Putamen (tissue), 1 donor: ENCODE results near the gene NPTX1.

ENCODE experiments used
- DNase-seq: peaks from one replicate; pipeline ENCODE4 v3.0.0-alpha.2; 2016; ENCODE audit warnings: low spot score

The NPTX1 gene

DNA sequence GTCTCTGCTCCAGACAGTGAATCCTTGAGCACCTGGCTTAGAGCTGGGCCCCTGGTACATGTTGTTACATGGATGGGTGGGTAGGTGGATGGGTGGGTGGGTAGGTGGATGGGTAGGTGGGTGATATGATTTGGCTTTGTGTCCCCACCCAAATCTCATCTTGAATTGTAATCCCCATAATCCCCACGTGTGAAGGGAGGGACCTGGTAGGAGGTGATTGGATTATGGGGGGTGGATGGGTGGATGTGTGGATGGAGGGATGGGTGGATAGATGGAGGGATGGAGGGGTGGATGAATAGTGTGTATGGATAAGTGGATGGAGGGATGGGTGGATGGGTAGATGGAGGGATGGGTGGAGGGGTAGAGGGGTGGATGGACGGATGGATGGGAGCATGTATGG is 26.6 kb upstream of the NPTX1 start:
- no peak for DNase-seq

DNA sequence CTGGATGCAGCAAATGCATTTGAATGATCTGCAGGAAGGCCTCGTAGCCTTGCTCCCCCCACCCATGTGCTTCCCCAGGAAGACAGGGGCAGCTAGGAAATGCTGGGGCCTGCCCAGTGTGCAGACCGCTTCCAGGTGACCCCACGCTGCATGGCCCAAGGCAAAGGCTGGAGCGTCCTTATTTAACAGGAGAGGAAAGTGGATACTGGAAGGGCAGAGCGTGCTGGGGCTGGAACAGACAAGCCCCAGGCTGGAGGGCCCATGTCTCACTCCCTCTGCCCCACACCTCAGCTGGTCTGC is 26.1 kb upstream of the NPTX1 start:
- DNase-seq, result no peak

DNA sequence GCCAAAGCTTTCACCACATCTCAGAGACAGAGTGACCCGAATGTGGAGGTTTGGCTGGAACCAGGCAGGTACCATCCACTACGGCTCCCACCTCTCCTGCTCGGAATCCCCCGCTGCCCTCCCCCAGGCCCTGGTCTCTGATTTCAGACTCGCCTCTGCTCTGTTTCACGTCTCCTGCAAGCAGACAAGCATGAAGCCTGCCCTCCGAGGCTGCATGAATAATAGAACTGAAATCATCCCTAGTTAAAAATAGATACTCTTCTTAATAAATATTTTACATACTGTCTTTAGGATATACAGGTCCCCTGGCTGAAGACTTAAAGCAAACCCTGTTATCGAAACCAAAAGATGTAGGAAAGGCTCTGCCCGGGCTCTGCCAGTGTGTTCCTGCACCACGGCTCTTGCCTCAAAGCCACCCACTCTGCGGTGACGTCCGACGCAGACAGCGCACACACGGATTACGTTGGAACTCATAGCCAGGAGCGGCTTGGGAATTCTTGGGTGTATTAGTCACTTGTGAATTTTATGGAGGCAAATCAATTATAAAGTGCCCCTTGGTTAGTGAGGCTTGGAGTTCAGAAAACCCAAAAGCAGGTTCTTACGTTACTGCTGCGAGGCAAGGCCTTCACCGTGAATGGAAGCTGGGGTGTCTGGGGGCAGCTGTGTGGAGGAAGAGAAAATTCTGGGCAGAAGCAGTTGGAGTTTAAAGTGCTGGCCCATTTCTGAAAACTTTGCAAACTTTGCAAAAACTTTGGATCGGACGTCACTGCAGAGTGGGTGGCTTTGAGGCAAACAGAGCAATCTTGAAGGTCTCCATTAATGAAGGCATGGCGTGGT is 25.6 kb upstream of the NPTX1 start:
- peak; percentile 68 for DNase-seq

GRCh38 chr17:80499961-80500665 is 23.7 kb upstream of the NPTX1 start:
- no peak for DNase-seq

DNA sequence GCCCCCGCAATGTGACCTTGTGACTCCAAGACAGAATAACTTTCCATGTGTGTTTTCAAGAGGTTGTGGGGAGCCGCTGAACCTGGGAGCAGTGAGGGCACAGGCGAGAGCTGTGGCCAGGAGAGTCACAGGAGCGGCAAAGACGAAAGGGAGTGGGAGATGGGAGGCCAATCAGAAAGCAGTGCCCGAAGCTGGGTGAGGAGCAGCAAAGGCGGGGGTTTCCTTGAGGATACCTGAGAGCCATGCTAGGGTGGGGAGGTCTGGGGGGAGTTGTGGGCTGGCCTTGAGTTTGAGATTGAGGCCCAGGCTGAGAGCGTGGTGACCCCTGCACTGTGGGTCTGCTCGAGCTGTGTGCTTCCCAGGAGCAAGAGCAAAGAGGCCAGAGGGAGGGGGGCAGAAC is 23.2 kb upstream of the NPTX1 start:
- no peak for DNase-seq

GRCh38 chr17:80498920-80499410 is 22.6 kb upstream of the NPTX1 start:
- no peak for DNase-seq

GRCh38 chr17:80498242-80498919 is 22.0 kb upstream of the NPTX1 start:
- DNase-seq, result no peak

DNA sequence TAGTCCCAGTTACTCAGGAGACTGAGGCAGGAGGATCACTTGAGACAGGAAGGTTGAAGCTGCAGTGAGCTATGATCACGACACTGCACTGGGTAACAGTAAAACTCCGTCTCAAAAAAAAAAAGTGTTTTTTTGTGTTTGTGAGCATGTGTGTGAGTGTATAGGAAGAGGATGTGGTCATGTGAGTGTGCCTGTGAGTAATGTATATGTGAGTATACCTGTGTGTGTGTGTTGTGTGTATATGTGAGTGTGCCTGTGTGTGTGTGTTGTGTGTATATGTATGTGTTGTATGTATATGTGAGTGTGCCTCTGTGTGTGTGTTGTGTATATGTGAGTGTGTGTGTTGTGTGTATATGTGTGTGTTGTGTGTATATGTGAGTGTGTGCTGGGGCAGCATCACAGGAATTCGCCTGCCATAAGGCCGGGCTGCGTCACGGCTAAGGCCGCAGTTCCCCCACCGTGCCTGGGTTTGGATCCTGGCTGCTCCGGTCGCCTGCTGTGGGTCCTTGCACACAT is 21.4 kb upstream of the NPTX1 start:
- DNase-seq, result no peak

- no peak for DNase-seq
These were observed 18.1 kb upstream of the NPTX1 start for GRCh38 chr17:80494547-80494946.

DNA sequence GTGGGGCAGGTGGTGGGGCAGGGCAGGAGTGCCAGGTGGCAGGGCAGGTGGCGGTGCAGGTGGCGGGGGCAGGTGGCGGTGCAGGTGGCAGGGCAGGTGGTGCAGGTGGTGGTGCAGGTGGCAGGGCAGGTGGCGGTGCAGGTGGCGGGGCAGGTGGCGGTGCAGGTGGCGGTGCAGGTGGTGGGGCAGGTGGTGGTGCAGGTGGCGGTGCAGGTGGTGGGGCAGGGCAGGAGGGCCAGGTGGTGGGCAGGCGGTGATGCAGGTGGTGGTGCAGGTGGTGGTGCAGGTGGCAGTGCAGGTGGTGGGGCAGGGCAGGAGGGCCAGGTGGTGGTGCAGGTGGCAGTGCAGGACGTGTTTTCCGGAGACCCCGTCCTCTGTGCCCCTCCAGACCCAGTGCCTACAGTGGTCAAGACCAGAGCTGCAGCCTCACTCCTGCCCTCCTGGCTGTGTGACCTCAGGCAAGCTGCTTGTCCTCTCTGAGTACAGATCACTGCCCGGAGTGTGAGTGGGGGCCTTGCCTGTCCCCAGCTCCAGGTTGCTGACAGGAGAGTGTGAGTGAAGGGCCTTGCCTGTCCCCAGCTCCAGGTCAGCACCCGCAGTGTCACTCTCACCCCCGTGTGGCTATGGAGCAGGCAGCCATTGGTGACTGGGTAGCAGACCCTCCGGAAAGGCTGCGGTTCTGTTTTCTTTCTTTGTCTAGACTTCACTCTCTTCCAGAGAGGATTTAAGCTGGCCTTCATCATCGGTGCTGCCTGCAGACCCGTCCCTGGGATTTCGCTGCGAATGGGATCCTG is 16.1 kb upstream of the NPTX1 start:
- DNase-seq, result no peak

GRCh38 chr17:80491478-80492342 is 15.3 kb upstream of the NPTX1 start:
- DNase-seq, result no peak

DNA sequence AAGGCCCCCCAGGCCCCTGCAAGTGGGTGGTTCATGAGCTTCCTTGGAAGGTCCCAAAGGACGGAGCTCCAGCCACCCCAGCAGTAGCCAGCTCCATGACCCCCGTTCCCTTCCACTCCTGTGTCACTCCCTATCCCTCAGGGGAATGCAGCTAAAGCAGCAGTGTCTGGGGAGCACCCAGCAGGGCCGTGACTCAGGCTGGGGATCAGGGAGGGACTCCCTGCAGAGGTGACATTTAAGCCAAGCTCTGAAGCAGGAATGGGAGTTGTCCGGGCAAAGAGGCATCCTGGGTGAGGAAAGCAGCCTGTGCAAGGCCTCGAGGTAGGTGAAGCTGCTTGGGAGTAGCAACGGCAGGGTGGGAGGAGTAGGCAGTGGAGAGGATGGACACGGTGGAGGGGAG is 11.1 kb upstream of the NPTX1 start:
- no peak for DNase-seq

DNA sequence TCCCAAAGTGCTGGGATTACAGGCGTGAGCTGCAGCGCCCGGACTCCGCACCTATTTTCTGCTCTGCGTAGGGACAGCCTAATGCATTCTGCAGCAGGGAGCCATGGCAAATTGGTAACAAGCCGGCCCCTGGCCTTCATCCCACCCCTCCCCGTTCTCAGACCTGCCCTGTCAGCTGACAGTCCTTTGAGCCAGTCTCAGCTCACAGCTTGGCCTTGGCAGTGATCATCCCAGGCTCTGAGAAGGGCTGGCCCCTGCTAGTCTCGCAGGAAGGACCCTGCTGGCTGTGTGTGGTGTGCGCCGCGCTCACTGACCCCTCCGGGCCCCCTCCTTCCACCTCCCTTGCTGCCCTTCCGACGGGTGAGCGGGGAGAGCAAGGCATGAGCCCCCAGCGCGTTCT is 10.3 kb upstream of the NPTX1 start:
- no peak for DNase-seq

- DNase-seq, result no peak
These were observed 9.4 kb upstream of the NPTX1 start for GRCh38 chr17:80485846-80486245.

DNA sequence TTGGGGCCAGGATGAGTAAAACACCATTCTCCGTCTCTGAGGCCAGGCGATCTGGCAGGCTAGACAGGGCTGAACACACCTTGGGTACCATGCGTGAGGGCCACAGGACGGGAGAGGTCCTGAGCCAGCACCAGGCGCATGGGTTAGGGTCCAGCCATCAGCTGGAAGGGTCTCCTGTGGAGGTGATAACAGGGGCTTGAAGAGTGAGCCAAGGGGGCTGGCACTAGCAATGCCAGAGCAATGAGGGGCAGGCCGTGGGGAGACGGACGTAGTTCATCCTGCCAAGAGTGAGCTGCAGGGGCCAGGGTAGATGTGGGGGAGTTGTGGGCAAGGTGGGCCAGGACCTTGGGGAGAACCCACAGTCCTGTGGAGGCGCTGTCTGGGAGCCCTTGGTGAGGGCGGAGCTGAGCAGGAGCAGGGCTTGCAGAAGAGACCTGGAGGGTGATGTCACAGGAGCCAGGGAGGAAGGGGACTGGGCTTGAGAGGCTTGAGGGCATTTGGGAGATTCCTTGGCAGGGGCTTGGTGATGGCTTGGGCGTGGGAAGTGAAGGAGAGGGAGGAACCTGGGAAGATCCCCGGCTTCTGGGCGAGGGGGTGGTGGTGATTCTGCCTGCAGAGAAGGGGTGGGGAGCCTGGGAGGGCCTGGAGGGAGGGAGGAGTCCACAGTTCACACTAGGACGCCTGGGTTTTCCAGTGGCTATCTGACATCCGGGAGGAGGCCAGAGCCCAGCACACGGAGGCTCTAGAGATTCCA is 6.3 kb upstream of the NPTX1 start:
- DNase-seq, result no peak

GRCh38 chr17:80482058-80482318 is 5.6 kb upstream of the NPTX1 start:
- no peak for DNase-seq

DNA sequence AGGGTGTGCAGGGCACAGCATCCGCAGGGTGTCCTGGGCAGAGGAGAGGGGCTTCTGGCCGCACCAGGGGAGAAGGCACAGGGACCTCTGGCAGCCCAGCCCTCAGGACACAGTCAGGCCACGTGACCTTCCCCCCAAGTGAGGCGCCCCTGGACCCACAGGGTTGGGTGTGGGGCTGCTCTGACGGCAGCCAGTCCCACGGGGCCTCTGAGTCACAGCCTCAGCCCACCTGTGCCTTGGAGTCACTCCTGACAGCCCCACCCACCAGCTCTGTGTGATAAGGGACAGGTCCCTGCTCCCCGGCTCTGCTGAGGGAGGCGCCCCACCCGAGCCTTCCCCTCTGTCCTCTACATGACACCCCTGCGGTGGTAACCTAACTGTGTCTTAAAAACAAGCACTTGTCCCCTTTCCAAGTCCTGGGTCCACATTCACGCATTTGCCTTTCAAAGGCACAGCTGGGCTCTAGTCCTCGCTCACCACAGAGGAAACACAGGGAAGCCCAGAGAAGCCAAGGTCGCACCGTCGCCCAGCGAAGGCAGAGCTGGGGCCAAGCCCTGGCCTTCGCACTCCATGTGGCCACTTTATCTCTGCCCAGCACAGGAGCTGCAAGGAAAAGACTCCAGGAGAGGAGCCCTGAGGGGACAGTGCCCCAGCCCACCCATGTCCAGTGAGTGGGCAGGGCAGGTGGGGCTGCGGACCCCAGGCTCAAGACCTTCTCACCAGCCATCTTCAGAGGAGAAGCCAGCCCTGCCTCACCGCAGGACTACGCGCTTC is 5.1 kb upstream of the NPTX1 start:
- peak; percentile 42 for DNase-seq

DNA sequence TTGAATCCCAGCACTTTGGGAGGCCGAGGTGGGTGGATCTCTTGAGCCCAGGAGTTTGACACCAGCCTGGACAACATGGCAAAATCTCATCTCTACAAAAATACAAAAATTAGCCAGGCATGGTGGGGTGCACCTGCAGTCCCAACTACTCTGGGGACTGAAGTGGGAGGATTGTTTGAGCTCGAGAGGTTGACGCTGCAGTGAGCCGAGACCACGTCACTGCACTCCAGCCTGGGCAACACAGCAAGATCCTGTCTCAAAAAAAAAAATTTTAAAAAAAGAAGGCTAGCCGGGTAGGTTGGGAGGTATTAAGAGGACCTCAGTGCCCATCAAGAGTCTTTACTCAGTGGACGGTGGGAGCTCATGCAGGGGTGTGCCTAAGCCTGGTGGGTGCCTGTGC is 3.8 kb upstream of the NPTX1 start:
- no peak for DNase-seq

DNA sequence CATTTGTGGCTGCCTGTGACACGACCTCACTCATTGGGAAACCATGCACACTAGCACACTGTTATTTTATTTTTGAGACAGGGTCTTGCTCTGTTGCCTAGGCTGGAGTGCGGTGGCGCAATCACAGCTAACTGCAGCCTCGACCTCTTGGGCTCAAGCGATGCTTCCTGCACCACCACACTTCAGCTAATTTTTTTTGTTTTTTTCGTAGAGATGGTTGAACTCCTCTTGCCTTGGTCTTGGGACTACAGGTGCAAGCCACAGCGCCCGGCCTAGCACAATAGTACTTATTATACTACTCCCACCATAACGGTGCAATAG is 2.8 kb upstream of the NPTX1 start:
- no peak for DNase-seq
